ENCODE results near the gene GPR153.

Gene GPR153

DNA sequence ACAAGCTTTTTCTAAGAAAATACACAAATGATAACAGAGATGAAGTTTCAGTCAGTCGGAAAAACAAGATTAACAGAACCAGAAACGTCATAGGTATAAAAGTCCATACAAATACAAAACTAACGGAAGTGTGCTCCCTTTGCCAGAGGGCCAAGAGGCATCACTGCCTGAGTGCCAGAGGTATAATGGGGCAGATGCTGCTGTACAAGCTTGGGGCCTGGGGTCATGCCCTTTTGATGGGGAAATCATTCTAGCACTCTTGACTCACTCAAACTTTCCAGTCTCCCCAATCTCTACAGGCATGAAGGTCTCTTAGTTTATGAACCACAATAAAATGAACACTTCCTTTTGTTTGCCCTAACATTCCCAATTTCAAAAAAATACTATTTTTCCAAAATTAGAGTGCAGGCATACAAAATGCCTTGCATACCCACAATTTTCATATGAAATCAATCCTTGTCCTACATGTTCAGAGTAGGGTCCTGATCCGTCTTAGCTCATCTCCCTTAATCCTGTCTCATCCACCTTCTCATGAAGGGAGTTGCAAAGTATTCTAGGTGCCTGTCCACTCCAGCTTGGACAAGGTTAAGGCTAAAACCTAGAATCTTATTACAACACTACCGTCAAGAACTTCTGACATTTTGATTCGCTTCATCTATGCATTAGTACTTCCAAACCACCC lies 63.0 kb downstream of the GPR153 start:
- DNase-seq, result no peak

Data from GDM1 (cell line).